SK-N-SH treated with all-trans-retinoic acid at 6 μM for 48 hours (cell line): ENCODE measurements around the gene NF1.
A peak's percentile ranks its signal among the peaks of the same experiment; 100 is the strongest.

ENCODE experiments used
- ATAC-seq: fragments of 200-7000 bp; cut with Tn5 transposase; 3 replicates; pipeline ENCODE4 v1.9.1; 2020; ENCODE audit warnings: mild to moderate bottlenecking, moderate library complexity
- ARNTL ChIP-seq: fragments of 450-650 bp; formaldehyde crosslinking; IDR thresholded peaks from 2 replicates; pipeline ENCODE4 v1.5.0; 2020; ENCODE audit warnings: low read depth, mild to moderate bottlenecking, moderate library complexity, borderline replicate concordance
- BACH2 ChIP-seq: fragments of 250-450 bp; sonication (Bioruptor Pico); IDR thresholded peaks from 2 replicates; pipeline ENCODE4 v1.9.0; 2021; ENCODE audit warnings: mild to moderate bottlenecking, borderline replicate concordance
- CSDC2 ChIP-seq: fragments of 250-450 bp; sonication (Bioruptor Pico); IDR thresholded peaks from 2 replicates; pipeline ENCODE4 v1.5.0; 2020; ENCODE audit warnings: mild to moderate bottlenecking, moderate library complexity
- ESRRG ChIP-seq: fragments of 250-450 bp; sonication (Bioruptor Pico); IDR thresholded peaks from 2 replicates; pipeline ENCODE4 v1.6.1; 2021; ENCODE audit warnings: mild to moderate bottlenecking
- GLIS3 ChIP-seq: fragments of 250-450 bp; sonication (Bioruptor Pico); IDR thresholded peaks from 2 replicates; pipeline ENCODE4 v1.5.0; 2020; ENCODE audit warnings: mild to moderate bottlenecking, moderate library complexity
- ISL1 ChIP-seq: fragments of 250-450 bp; sonication (Bioruptor Pico); IDR thresholded peaks from 2 replicates; pipeline ENCODE4 v2.1.2; 2022; ENCODE audit warnings: mild to moderate bottlenecking, moderate library complexity
- OSR1 ChIP-seq: fragments of 250-450 bp; sonication (Bioruptor Pico); IDR thresholded peaks from 2 replicates; pipeline ENCODE4 v1.8.0; 2022; ENCODE audit warnings: moderate library complexity, mild to moderate bottlenecking, inconsistent platforms
- RARB ChIP-seq: fragments of 250-450 bp; sonication (Bioruptor Pico); IDR thresholded peaks from 2 replicates; pipeline ENCODE4 v1.8.0; 2021; ENCODE audit warnings: mild to moderate bottlenecking, moderate library complexity
- SNAI2 ChIP-seq: fragments of 250-450 bp; sonication (Bioruptor Pico); IDR thresholded peaks from 2 replicates; pipeline ENCODE4 v1.5.0; 2020; ENCODE audit warnings: mild to moderate bottlenecking, moderate library complexity
- TCF4 ChIP-seq: fragments of 250-450 bp; sonication (Bioruptor Pico); IDR thresholded peaks from 2 replicates; pipeline ENCODE4 v1.8.0; 2021; ENCODE audit warnings: mild to moderate bottlenecking, moderate library complexity, borderline replicate concordance
- TOX ChIP-seq: fragments of 250-450 bp; sonication (Bioruptor Pico); IDR thresholded peaks from 2 replicates; pipeline ENCODE4 v1.8.0; 2021; ENCODE audit warnings: mild to moderate bottlenecking, moderate library complexity, borderline replicate concordance
- ZC3H10 ChIP-seq: fragments of 250-450 bp; sonication (Bioruptor Pico); IDR thresholded peaks from 2 replicates; pipeline ENCODE4 v1.5.1; 2021; ENCODE audit warnings: mild to moderate bottlenecking, moderate library complexity
- ZFP3 ChIP-seq: fragments of 250-450 bp; sonication (Bioruptor Pico); IDR thresholded peaks from 2 replicates; pipeline ENCODE4 v1.5.0; 2020; ENCODE audit warnings: mild to moderate bottlenecking, moderate library complexity
- ZFP30 ChIP-seq: fragments of 450-650 bp; formaldehyde crosslinking; IDR thresholded peaks from 2 replicates; pipeline ENCODE4 v1.5.0; 2022; ENCODE audit warnings: mild to moderate bottlenecking, moderate library complexity
- ZNF565 ChIP-seq: fragments of 450-650 bp; formaldehyde crosslinking; conservative IDR thresholded peaks from 2 replicates; pipeline ENCODE4 v1.5.0; 2020; ENCODE audit warnings: low read depth, mild to moderate bottlenecking, moderate library complexity
- ZNF70 ChIP-seq: fragments of 450-650 bp; formaldehyde crosslinking; IDR thresholded peaks from 2 replicates; pipeline ENCODE4 v1.5.0; 2020; ENCODE audit warnings: mild to moderate bottlenecking, moderate library complexity
- ZNF8 ChIP-seq: fragments of 450-650 bp; formaldehyde crosslinking; IDR thresholded peaks from 2 replicates; pipeline ENCODE4 v1.5.0; 2020; ENCODE audit warnings: mild to moderate bottlenecking, moderate library complexity
- TF ChIP-seq, protein P1 (sequence below): fragments of 250-450 bp; sonication (Bioruptor Pico); IDR thresholded peaks from 2 replicates; pipeline ENCODE4 v1.8.0; 2021; ENCODE audit warnings: low read depth, mild to moderate bottlenecking, moderate library complexity, borderline replicate concordance
- TF ChIP-seq, protein P2 (sequence below): fragments of 250-450 bp; sonication (Bioruptor Pico); IDR thresholded peaks from 2 replicates; pipeline ENCODE4 v1.5.1; 2021; ENCODE audit warnings: mild to moderate bottlenecking, moderate library complexity
- TF ChIP-seq, protein P3 (sequence below): fragments of 250-450 bp; sonication (Bioruptor Pico); IDR thresholded peaks from 2 replicates; pipeline ENCODE4 v1.5.0; 2020; ENCODE audit warnings: mild to moderate bottlenecking, moderate library complexity
- TF ChIP-seq, protein P4 (sequence below): fragments of 250-450 bp; sonication (Bioruptor Pico); IDR thresholded peaks from 2 replicates; pipeline ENCODE4 v1.5.1; 2020; ENCODE audit warnings: low read depth, mild to moderate bottlenecking, moderate library complexity

NF1 gene

DNA sequence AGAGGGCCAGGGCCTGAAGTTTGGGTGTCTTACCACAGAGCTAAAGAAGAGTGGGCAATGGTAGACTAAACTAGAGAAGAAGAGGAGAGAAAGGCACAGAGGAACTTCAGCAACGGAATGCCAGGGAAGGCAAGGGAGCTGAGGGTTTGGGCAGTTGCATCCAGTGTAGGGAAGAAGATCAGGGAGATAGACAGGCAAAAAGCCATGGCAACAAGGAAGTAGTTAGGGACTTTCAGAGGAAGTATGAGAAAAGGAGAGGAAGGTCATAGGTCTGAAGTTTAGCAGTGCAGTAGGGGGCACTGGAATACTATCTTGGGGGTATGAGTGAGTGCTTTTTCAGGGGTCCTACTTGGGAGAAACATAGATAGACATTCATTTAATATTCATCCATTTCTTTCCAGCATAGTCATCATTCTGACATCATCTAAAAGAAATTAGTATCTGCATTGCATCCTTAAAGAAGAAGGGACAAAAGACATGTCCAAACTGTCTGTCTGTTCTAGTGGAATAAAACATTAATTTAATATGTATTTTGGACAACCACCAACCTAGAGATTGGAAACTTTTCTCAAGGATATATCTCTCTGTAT, 2.2 kb upstream of the NF1 start (continued):
- TF ChIP-seq, protein P1, sequence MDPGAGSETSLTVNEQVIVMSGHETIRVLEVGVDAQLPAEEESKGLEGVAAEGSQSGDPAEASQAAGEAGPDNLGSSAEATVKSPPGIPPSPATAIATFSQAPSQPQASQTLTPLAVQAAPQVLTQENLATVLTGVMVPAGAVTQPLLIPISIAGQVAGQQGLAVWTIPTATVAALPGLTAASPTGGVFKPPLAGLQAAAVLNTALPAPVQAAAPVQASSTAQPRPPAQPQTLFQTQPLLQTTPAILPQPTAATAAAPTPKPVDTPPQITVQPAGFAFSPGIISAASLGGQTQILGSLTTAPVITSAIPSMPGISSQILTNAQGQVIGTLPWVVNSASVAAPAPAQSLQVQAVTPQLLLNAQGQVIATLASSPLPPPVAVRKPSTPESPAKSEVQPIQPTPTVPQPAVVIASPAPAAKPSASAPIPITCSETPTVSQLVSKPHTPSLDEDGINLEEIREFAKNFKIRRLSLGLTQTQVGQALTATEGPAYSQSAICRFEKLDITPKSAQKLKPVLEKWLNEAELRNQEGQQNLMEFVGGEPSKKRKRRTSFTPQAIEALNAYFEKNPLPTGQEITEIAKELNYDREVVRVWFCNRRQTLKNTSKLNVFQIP = no peak
- TF ChIP-seq TOX (CRISPR knock-in tag) = no peak

DNA sequence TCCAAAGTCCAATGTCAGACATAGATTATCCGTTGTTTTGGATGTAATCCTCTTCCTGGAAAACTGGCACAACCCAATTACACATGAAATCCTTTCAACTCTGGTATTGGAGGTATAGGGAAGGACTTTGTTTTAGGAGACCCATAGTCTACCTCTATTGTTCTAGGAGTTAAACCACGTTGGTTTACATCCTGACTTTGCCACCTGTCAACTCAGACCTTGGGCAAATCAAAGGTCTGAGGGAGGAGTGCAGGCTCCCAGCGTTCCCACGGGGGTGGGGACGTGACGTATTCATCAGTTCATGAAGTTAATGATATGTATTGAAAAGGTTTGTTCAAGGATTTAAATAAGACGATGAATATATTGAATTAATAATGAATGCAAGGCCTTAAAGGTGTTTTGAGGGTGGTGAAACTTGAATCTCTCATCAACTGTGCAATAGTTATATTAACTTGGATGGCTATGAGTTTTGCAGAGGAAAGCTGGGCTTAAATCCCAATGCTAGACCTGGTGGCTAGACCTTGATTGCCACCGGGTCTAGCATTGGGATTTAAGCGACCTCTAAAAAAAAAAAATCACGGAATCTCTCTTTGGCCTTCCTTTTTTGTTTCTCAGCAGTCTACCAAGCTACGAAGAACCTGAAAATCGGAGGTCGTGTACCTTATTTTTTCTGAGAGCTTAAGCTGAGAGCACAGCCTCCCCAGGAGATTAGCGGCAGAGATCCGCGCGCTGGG, 744 bp upstream of the NF1 start:
- ATAC-seq = no peak
- TF ChIP-seq, protein P2, sequence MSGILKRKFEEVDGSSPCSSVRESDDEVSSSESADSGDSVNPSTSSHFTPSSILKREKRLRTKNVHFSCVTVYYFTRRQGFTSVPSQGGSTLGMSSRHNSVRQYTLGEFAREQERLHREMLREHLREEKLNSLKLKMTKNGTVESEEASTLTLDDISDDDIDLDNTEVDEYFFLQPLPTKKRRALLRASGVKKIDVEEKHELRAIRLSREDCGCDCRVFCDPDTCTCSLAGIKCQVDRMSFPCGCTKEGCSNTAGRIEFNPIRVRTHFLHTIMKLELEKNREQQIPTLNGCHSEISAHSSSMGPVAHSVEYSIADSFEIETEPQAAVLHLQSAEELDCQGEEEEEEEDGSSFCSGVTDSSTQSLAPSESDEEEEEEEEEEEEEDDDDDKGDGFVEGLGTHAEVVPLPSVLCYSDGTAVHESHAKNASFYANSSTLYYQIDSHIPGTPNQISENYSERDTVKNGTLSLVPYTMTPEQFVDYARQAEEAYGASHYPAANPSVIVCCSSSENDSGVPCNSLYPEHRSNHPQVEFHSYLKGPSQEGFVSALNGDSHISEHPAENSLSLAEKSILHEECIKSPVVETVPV (CRISPR knock-in tag) = no peak
- TF ChIP-seq ZNF70 (CRISPR knock-in tag) (no peak), ARNTL (CRISPR knock-in tag) (no peak), CSDC2 (no peak), ZFP3 (CRISPR knock-in tag) (no peak), TOX (CRISPR knock-in tag) (no peak), OSR1 (no peak)
- TF ChIP-seq, protein P3, sequence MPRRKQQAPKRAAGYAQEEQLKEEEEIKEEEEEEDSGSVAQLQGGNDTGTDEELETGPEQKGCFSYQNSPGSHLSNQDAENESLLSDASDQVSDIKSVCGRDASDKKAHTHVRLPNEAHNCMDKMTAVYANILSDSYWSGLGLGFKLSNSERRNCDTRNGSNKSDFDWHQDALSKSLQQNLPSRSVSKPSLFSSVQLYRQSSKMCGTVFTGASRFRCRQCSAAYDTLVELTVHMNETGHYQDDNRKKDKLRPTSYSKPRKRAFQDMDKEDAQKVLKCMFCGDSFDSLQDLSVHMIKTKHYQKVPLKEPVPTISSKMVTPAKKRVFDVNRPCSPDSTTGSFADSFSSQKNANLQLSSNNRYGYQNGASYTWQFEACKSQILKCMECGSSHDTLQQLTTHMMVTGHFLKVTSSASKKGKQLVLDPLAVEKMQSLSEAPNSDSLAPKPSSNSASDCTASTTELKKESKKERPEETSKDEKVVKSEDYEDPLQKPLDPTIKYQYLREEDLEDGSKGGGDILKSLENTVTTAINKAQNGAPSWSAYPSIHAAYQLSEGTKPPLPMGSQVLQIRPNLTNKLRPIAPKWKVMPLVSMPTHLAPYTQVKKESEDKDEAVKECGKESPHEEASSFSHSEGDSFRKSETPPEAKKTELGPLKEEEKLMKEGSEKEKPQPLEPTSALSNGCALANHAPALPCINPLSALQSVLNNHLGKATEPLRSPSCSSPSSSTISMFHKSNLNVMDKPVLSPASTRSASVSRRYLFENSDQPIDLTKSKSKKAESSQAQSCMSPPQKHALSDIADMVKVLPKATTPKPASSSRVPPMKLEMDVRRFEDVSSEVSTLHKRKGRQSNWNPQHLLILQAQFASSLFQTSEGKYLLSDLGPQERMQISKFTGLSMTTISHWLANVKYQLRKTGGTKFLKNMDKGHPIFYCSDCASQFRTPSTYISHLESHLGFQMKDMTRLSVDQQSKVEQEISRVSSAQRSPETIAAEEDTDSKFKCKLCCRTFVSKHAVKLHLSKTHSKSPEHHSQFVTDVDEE (CRISPR knock-in tag) = no peak

DNA sequence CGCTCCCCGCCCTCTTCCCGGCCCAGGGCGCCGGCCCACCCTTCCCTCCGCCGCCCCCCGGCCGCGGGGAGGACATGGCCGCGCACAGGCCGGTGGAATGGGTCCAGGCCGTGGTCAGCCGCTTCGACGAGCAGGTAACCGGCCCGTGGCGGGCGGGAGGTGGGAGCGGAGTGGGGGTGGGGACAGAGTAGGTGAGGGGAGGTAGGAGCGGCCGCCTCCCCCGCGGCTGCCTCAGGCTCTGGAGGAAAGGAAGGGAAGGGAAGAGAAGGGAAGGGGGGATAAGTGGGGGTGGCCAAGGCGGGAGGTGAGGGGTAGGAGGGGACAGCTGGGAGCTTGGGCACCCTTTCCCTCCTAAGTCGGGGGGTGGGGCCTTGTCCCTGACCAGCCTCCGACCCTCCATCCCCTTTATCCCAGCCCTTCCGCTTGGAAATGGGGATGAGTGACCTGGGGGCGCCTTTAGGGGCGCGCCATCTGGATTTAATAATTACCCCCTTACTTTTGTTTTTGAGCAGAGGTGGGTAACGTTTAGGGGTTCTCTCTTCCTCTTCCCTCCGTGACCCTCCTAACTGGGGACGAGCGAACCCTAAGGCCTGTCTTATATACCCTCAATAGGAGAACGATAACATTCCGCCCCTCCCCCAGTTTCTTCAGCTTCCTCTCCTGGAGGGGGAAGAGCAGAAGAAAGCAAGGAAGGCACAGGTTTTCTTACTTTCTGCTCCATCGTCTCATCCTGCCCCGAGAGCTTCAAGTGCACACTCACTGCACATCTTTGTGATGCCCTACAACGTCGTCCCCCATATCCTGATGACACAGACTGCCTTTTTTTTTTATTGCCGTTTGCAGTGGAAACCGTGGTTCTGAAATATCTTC, 694 bp downstream of the NF1 start:
- TF ChIP-seq ZNF8 = no peak
- TF ChIP-seq, protein P3 (CRISPR knock-in tag) = no peak
- TF ChIP-seq RARB = no peak
- no peak for TF ChIP-seq CSDC2
- no peak for TF ChIP-seq ESRRG (CRISPR knock-in tag)
- TF ChIP-seq SNAI2 (CRISPR knock-in tag) = no peak
- TF ChIP-seq ZC3H10 (CRISPR knock-in tag) = no peak
- TF ChIP-seq TOX (CRISPR knock-in tag) = no peak
- no peak for TF ChIP-seq ZFP3 (CRISPR knock-in tag)
- TF ChIP-seq, protein P1 = no peak
- TF ChIP-seq, protein P2 (CRISPR knock-in tag) = no peak
- TF ChIP-seq BACH2 (CRISPR knock-in tag) = no peak
- no peak for TF ChIP-seq OSR1
- TF ChIP-seq GLIS3 (CRISPR knock-in tag) = no peak
- TF ChIP-seq, protein P4, sequence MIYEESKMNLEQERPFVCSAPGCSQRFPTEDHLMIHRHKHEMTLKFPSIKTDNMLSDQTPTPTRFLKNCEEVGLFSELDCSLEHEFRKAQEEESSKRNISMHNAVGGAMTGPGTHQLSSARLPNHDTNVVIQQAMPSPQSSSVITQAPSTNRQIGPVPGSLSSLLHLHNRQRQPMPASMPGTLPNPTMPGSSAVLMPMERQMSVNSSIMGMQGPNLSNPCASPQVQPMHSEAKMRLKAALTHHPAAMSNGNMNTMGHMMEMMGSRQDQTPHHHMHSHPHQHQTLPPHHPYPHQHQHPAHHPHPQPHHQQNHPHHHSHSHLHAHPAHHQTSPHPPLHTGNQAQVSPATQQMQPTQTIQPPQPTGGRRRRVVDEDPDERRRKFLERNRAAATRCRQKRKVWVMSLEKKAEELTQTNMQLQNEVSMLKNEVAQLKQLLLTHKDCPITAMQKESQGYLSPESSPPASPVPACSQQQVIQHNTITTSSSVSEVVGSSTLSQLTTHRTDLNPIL (CRISPR knock-in tag) = no peak
- TF ChIP-seq ISL1 = no peak
- no peak for TF ChIP-seq ZNF565 (CRISPR knock-in tag)
- TF ChIP-seq ARNTL (CRISPR knock-in tag) = no peak
- TF ChIP-seq ZFP30 = no peak
- no peak for TF ChIP-seq TCF4 (CRISPR knock-in tag)
- TF ChIP-seq, all 23 proteins: peak for 0
- peak; percentile 67 for ATAC-seq
